HG03439 (cell line): ENCODE measurements around the gene IRF7.
A peak's percentile ranks its signal among the peaks of the same experiment; 100 is the strongest.

Source experiments
- ATAC-seq: cut with Tn5 transposase; IDR thresholded peaks from one replicate; pipeline ENCODE4 v1.9.1; 2021; ENCODE audit warnings: mild to moderate bottlenecking, moderate library complexity; ENCODE audit not compliant: unreplicated experiment

The IRF7 gene

DNA sequence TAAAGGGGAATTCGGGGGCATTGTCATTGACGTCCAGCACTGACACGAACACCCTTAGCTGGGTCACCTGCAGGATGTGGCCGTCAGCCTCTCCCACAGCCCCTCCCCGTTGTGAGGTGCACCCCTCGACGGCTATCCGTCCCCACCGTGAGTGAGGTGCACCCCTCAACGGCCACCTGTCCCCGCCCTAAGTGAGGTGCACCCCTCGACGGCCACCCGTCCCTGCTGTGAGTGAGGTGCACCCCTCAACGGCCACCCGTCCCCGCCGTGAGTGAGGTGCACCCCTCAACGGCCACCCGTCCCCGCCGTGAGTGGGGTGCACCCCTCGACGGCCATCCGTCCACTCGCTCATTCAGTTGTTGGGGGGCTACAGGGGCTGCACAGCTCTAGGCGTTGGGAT is 6.1 kb upstream of the IRF7 start:
- ATAC-seq, result no peak

DNA sequence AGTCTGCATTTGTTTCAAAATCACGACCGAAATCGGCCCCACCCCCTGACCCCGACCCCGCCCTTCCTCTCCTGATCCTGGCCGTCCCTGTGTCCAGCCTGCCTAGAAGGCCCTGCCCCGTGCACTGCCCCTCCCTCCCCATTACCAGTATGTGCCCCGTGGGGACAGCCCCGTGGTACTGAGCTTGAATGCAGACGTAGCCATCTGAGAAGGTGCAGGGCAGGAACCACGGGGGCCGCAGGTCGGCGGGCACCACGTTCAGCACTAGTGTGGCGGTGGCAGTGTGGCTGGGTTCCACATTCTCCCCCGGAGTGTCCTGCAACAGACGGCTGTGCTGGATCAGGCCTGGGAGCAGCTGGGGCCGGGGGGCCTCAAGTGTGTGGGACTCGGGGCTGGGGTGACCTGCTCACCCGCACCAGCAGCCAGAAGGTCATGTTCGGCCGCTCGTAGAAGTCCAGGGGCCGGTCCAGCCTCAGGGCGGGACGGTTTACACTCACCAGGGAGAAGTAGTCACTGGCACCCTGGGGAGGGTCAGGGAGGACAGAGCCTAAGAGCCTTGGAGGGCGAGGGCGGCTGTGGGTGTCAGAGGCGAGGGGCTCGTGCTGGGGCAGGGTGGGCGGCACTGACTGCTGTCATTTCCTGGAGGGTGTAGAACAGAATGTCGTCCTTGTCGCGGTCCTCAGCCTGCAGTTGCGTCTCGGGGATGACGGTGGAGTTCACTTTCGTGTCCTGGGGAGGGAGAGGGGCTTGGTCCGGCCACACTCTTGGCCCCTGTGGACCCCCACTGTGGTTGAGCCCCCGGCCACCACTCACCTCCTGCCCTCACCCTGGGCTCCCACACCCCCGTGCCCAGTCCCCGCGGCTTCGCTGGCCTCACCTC is 5.4 kb upstream of the IRF7 start:
- ATAC-seq, result no peak

DNA sequence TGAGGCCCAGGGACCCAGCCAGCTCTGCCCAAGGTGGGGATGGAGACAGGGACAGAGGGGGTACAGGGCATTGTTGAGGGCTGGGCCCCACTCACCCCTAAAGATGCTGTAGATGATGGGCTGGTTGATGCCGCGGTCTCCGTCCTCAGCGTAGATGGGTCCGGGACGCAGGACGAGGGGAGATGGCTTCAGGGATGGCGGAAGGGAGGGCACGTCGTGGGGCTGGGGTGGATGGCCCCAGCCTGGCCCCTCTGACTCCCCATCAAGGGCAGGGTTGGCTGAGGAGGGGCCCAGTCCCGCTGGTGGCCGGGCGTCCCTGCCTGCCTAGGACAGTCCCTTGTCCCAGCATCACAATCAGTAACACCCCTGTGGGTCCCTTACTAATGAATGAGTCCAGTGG is 4.5 kb upstream of the IRF7 start:
- ATAC-seq, result no peak

DNA sequence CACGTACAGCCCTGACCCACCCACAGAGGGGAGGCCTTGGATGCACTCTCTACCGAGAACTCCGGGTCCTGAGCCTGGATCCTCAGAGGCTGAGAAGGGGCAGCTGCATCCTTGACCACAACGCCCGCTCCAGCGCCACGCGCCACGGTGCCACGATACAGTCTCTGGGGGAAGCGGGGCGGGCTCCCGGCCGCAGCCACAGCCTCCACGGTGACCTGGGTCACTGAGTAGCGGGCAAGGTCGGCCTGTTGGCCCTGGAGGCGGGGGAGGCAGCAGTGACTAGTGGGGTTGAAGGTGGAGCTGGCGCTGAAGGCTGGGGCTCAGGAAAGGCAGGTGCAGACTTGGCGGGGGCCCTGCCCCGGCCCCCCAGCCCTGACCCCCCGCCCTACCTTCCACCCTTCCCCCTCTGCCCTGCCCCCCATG is 3.9 kb upstream of the IRF7 start:
- ATAC-seq, result no peak

DNA sequence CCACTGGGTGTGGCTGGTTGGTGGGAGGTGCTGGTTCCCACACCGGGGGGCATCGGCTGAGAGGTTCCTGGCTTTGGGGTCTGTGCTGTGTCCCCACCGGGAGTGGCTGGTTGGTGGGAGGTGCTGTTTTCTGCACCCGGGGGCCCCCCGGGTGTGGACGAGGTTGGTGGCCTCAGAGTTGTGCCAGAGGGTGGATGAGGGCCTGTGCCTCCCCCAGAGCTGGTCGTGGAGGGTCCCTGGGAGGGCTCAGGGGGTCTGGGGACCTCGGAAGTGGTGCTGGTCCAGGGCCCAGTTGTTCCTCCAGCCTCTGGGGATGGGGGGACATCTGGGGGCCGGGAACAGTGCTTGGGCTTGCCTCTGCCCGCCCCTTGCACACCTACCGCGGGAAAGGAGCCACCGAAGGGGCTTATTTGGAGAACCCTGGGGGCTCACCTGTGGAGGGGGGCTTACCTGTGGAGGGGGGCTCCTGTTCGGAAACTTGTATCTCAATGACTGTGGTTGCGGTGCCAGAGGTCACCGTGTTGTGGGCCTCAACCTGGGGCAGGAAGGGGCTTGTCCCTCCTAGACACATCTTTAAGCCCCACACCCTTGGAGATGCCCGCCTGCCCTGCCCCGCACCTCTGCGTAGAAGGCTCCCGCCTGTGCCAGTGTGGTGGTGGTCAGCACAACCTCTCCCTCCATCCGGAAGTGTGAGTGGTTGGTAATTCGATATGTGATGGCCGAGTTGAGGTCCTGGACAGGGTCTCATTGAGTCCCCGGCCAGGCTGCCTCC is 3.3 kb upstream of the IRF7 start:
- no peak for ATAC-seq

DNA sequence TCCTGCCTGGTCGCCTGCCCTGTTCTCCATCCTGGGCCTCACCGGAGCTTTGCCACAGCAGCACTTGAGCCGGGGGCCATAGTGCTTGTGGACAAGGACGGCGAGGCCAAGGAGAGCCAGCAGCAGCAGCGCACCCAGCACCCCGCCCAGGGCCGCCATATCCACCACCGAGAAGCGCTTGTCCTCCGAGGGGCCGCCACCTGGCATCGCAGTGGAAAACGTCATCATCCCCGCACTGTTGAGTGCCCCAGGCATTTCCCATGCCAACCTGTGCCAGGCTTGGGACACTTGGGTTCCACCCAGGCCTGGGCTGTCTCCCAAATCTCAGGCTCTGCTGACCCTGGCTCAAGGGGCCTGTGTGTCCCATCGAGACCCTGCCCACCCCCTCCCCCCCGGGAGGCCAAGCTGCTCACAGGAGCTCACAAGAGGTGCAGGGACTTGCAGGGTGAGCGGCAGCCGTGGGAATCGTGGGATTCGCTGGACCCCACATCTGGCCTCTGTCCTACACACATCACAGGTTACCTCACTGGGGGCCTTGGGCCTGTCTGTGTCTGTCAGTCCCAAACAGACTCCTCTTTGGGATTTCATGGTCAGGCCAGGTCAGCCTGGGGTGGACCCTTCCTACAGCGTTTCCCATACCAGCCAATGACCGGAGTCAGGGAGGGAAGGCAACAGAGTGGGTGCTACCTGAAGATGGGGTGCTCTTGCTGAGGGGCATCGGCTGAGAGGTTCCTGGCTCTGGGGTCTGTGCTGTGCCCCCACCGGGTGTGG is 2.3 kb upstream of the IRF7 start:
- ATAC-seq, result no peak

DNA sequence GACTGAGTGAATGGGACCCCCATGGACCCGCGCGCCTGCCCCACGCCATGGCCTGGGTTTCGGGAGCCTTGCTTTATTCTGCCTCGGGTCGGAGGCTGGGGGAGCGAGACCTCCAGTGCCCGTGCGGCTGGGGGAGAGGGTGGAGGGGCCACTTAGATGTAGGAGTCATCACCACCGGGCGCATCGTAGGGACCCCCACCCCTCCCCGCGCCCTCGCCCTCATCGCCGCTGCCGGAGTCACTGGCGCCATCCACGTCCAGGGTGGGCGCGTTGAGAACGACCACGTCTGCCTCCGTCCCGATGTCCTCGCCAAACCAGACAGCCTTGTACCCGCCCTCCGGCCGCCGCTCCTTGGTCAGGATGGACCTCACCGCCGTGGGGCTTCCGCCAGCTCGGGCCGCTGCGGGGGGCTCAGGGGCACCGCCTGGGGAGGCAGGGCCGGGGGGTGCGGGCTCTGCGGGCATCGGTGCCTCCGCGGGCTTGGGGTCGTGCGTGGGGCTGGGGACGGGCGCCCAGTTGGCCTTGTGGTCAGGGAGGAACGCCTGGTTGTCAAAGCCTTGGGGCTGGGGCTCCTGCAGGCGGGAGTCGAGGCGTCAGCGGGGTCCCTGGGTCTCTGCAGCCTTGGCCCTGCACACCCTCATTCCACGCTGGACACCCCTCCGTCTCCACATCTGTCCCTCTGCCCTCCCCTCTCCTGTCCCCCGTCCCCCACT is 1.6 kb upstream of the IRF7 start:
- ATAC-seq, result no peak

DNA sequence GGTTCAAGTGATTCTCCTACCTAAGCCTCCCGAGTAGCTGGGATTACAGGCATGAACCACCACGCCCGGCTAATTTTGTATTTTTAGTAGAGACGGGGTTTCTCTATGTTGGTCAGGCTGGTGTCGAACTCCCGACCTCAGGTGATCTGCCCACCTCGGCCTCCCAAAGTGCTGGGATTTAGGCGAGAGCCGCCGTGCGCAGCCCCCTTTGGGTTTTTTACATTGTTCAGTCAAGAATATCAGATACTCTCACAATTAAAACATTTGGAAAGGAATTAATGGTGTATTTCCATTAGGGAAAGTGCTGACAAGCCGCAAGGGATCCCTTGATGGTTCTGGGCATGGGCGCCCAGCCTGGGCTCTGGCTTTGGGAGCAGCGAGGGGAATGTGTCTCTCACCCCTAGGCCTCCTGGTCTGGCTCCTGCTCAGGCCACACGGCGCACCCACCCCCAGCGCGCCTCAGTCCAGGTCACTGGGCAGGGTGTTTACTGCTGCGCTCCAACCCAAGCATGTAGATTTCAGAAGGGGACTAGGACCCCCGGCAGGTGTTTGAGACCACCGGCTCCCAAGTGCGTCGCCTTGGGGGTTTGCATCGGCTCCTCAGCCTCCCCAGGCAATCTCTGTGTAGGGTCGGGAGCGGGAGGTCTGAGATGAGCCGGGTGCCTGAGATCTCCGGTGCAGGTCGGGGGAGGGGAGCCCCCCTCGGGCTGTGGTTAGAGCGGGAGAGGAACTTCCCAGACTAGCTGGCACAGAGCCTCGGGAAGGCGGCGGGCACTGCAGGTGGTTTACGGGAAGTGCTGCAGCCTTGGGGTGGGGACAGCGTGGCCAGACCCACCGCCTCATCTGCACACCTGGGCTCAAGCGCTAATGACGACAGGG is 809 bp upstream of the IRF7 start:
- ATAC-seq, result no peak

DNA sequence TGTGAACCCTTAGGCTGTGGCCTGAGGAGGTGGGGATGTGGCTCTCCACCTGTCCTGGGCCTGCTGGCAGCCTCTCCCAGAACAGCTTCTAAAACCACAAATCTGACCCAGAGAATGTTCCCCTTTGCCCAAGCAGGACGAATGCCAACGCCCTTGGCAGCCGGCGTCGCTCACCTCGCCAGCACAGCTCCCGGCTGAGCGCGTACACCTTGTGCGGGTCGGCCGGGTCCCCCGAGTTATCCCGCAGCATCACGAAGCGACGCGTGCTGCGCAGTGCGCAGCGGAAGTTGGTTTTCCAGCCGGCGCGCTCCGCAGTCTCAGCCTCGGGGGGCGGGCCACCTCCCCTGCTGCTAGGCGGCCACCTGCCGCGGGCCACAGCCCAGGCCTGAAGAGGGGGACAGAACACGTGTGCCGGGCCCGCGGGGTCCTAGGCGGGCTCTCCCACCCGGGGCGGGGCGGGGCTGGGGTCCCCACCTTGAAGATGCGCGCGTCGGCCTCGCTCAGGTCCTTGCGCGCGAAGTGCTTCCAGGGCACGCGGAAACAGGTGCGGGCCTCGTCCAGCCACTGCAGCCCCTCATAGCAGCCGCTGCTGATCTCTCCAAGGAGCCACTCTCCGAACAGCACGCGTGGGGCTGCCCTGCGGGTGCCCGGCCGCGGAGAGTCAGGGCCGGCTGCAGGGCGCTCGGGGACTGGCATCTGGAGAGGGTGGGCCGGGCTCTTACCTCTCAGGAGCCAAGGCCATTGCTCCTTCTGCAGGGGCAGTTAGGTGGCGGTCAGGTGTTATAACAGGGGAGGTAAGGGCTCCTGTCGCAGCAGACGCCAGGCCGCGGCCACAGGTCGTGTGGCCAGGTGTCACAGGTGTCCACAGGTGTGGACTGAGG is 887 bp downstream of the IRF7 start:
- ATAC-seq, result peak; percentile 14

DNA sequence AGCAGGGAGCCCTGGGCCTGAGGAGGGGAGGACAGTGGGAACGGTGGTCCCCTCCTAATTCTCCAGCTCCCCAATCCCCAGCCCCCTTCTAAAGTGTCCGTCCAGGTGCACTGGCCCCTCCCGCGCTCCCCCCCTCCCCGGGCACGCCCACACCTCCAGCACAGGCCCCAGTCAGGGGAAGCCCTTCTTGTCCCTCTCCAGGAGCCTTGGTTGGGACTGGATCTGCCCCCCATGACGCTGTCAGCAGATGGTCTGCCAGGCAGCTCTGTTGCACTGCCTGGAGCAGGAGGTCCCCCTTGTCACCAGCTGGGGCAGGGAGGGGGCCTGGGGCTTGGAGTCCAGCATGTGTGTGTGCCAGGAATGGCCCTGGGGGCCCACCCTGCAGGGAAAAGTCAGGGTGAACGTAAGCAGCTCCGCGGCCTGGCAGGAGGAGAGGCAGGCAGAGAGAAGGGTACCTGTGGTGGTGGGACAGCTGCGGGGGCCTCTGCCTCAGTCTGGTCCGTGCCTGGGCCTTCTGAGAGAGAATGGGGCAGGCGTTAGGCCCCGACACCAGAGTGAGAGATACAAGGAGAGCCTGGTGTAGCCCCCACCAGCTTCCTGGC is 1.6 kb downstream of the IRF7 start:
- ATAC-seq, result no peak

DNA sequence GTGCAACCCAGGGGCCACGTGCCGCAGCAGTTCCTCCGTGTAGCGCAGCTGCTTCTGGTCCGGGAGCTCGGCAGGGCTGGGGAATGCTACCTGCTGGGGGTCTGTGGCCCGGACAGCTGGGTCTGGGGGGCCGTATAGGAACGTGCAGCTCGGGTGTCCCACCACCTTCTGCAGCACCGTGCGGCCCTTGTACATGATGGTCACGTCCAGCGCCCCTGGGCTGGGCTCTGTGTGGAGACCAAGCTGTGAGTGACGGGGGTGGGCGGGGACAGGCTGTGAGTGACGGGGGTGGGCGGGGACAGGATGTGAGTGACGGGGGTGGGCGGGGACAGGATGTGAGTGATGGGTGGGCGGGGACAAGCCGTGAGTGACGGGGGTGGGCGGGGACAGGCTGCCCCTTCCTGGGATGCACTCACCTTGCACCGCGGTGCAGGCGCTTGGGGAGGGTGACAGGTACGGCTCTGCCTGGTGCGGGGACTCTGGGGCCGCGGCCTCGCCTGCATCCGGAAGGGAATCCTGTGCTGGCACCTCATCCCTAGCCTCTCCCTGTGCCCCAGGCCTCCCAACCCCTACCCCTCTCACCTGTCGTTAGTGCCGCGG is 2.3 kb downstream of the IRF7 start:
- ATAC-seq, result no peak

DNA sequence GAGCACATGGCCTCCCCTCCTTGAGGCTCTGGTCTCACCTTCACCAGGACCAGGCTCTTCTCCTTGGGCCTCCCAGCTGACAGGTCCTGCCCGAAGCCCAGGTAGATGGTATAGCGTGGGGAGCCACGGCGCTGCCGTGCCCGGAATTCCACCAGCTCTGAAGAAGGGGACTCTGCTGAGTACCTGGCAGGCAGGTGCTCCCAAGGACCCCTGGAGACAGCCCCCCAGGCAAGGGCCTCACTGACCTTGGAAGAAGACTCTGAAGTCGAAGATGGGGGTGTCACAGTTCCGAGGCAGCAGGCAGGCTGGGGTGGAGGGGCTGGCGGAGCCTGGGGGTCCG is 2.8 kb downstream of the IRF7 start:
- ATAC-seq, result no peak

DNA sequence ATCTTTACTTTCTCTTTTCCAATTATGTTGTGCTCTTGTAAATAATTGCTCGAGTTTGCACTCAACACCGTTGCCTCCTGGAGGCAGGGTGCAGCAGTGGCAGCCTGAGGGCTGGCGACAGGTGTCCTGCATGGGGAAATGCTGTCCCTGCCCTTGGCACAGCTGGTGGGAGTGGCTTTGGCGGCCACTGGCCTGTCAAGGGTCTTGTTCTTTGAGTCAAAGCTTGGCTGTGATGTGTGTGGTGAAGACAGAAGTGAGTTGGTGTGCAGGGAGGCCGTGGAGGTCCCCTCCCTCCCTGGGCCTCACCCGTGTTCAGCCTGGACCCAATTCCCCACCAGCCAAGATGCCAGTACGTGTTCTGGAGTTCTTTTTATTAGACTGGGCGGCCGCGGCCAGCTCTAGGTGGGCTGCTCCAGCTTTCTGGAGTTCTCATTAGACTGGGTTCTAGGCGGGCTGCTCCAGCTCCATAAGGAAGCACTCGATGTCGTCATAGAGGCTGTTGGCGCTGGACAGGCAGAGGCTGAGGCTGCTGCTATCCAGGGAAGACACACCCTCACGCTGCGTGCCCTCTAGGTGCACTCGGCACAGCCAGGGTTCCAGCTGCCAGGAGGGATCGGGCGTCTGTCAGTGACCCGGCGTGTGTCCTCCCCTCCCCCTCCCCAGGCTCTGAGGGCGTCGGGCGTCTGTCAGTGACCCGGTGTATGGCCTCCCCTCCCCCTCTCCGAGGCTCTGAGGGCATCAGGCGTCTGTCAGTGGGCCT is 3.4 kb downstream of the IRF7 start:
- ATAC-seq, result no peak

DNA sequence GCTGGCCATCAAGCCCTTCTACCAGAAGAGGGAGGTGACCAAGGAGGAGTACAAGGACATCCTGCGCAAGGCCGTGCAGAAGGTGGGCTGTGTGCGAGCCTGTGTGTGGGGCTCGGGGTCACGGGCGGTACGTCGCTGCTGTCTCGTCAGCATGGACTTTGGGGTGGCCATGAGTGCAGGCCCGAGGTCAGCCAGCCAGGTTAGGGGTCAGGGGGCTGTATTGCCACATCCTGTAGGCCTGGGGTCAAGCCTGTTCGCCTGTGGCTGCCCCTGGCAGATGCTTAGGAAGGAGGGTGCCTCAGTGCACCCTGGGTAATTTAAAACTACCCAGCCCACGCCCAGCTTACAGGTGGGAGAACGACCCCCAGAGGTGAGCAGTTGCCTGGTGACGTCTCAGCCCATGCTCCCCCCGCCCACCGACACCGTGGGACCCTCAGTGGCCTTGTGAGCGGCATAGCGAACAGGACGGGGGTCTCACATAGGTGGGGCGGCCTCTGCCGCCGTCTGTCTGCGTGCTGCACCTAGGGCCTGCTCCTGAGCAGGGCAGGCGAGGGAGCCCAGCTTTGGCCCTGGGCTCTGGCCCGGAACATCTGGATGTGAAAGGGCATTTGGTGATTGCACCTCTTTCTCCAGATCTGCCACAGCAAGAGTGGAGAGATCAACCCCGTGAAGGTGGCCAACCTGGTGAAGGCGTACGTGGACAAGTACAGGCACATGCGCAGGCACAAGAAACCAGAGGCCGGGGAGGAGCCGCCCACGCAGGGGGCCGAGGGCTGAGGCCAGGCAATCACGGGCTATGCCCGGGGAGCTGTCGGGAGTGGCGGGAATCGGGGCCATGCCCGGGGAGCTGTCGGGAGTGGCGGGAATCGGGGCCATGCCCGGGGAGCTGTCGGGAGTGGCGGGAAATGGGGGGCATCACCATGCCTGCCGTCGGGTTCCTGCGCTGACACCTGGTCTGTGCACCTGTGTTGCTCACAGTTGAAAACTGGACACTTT is 4.5 kb downstream of the IRF7 start:
- no peak for ATAC-seq

DNA sequence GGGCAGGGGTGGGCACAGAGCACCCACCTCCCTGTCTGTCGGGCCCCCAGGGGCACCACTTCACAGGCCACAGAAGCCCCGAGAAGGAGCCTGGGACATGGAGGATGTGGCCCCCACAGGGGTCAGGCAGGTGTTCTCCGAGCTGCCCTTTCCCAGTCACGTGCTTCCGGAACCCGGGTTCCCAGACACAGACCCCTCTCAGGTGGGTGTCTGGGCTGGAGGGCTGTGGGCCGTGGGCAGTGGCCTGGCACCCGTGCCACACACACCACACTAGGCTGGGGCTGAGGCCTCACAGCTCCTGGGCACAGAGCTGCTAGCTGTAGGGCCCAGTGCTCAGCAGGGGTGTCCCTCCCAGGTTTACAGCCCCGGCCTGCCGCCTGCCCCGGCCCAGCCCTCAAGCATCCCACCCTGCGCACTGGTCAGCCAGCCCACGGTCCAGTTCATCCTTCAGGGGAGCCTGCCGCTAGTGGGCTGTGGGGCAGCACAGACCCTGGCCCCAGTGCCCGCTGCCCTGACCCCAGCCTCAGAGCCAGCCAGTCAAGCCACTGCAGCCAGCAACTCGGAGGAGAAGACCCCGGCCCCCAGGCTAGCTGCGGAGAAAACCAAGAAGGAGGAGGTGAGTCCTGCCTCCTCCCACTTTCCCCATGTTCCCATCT is 5.5 kb downstream of the IRF7 start:
- ATAC-seq, result no peak

DNA sequence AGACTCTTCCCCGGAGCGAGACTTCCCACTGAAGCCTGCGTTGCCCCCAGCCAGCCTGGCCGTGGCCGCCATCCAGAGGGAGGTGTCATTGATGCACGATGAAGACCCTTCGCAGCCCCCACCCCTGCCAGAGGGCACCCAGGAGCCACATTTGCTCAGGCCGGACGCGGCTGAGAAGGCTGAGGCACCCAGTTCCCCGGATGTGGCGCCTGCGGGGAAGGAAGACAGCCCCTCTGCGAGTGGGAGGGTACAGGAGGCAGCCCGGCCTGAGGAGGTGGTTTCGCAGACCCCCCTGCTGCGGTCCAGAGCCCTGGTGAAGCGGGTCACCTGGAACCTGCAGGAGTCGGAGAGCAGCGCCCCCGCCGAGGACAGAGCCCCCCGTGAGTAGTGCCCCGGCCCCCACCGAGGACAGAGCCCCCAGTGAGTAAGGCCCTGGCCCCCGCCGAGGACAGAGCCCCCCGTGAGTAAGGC is 6.4 kb downstream of the IRF7 start:
- no peak for ATAC-seq
